ENCODE data around the gene SORBS2. TPM values are rescaled to one million over a fixed set of nuclear protein-coding genes. Genes with fewer than 3 reads are reported as not detected.

The SORBS2 gene
- total and polyA plus RNA-seq, 2 donors (not counting 3 experiments of a cell fraction or from before 2014, with no cell fraction given), result 69.8 to 82.5 TPM

DNA sequence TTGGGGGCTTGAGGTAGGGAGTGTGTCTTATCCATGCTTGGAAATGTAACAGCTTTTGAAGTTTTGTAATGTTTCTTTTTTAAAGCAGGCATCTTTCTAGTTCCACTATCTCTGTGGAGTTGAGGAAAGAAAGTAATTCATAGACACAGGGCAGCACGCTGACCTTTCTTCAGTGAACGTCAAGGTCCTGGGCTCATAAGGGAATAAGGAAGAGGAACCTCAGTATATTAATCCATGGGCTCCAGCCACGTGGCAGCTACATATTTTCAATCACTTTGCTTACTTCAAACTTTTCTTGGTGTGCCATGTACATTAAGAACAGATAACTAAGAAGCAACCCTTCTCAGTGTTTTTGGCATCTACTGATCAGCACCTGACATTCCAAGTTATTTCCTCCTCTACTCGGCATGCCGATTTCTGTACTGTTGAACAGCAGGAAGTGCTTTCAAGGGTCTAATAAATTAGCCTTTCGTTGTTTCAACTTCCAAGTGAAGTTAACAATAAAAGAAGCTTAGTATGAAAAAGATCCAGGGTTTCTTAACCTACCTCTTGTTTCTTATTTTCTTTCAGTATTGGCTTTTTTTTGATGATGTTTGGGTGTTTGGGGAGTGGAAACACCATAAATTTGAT, 88.2 kb downstream of the SORBS2 start:
- peaks cover 15% of the 10 kb centered on the region for H3K4me1 ChIP-seq (ENCODE audit: control insufficient read depth, extremely low read depth, insufficient read depth, low read length)
- H3K9ac ChIP-seq (replicated peaks; ENCODE audit: extremely low read depth, insufficient read depth, low read length), result no peak overlapping the region
- intact Hi-C loops (cut with micrococcal nuclease), result loop anchor here (2.0 kb wide), 1 partner anchor 51 kb away; no protein-coding TSS in a partner anchor
- H4K20me1 ChIP-seq (replicated peaks; ENCODE audit: control insufficient read depth, extremely low read depth, insufficient read depth, low read length), result no peaks in the 10 kb centered on the region
- H3K9me3 ChIP-seq (replicated peaks; ENCODE audit: control insufficient read depth, insufficient read depth, low read length), result no peaks in the 10 kb centered on the region
- no TSS peak for BruUV-seq (replicated peaks)
- dilution Hi-C loops (cut with MboI; ENCODE audit: extremely low pct_ligation_motif_present, low sequenced_read_pairs), result no loop called here
- H3K9me1 ChIP-seq (replicated peaks; ENCODE audit: control insufficient read depth, extremely low read depth, insufficient read depth, low read length), result no peaks in the 10 kb centered on the region
- TF ChIP-seq, protein P1, sequence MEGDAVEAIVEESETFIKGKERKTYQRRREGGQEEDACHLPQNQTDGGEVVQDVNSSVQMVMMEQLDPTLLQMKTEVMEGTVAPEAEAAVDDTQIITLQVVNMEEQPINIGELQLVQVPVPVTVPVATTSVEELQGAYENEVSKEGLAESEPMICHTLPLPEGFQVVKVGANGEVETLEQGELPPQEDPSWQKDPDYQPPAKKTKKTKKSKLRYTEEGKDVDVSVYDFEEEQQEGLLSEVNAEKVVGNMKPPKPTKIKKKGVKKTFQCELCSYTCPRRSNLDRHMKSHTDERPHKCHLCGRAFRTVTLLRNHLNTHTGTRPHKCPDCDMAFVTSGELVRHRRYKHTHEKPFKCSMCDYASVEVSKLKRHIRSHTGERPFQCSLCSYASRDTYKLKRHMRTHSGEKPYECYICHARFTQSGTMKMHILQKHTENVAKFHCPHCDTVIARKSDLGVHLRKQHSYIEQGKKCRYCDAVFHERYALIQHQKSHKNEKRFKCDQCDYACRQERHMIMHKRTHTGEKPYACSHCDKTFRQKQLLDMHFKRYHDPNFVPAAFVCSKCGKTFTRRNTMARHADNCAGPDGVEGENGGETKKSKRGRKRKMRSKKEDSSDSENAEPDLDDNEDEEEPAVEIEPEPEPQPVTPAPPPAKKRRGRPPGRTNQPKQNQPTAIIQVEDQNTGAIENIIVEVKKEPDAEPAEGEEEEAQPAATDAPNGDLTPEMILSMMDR (IDR thresholded peaks at IDR 0.05; ENCODE audit: extremely low read depth in 1 of 2, insufficient read depth in 1 of 2, low read depth in 1 of 2, low read length in 2 of 2), result no peak
- ChIA-PET POLR2A (no interaction called here), CTCF (interaction anchor here (1.1 to 1.3 kb wide), 2 partner anchors 14 to 298 kb away, joined by 3 to 4 read pairs; no protein-coding TSS in a partner anchor)
- DNase-seq (ENCODE audit: low read depth, low spot score) (peak; percentile 56), FAIRE-seq (no peak)
- H3K79me2 ChIP-seq (ENCODE audit: control insufficient read depth, insufficient read depth, low read length), result no peaks in the 10 kb centered on the region
- H3K36me3 ChIP-seq (ENCODE audit: control insufficient read depth in 2 of 2, extremely low read depth in 1 of 2, insufficient read depth in 2 of 2, low read length in 2 of 2), result no peaks in the 10 kb centered on the region
- H3K27me3 ChIP-seq (ENCODE audit: control insufficient read depth in 2 of 2, insufficient read depth in 2 of 2, low read length in 2 of 2), result no peaks in the 10 kb centered on the region
- H3K27ac ChIP-seq (ENCODE audit: insufficient read depth, low read depth, low read length), result no peak overlapping the region
- H3K4me3 ChIP-seq (replicated peaks in 1 of 3; ENCODE audit: insufficient read depth in 1 of 3, low read depth in 1 of 3, low read length in 3 of 3), result no peak overlapping the region
- peak overlapping the region; percentile 44 for H3K4me2 ChIP-seq (ENCODE audit: insufficient read depth, low read length)
- H2AFZ ChIP-seq (ENCODE audit: low read depth, low read length), result peak overlapping the region; percentile 78

DNA sequence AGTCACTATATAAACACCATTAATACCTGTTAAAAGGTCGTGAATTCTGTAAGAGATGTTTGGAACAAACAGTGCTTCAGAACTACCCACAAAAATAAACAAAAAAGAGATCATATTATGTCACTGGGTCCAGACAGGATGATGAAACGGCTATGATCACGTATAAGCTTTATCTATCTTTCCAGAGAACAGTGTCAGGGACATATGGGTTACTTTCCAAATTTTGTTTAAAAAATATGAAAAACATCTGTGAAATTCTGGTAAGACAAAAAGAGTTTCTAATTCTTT, 90.0 kb downstream of the SORBS2 start:
- H3K27ac ChIP-seq (ENCODE audit: insufficient read depth, low read depth, low read length), result no peak overlapping the region
- DNase-seq (ENCODE audit: low read depth, low spot score), result no peak

More for the DNA sequence above, 90.0 kb downstream of the SORBS2 start:
- no peaks in the 10 kb centered on the region for H3K9me3 ChIP-seq (replicated peaks; ENCODE audit: control insufficient read depth, insufficient read depth, low read length)
- POLR2A ChIA-PET, result no interaction called here
- H3K79me2 ChIP-seq (ENCODE audit: control insufficient read depth, insufficient read depth, low read length), result no peaks in the 10 kb centered on the region
- H3K9ac ChIP-seq (replicated peaks; ENCODE audit: extremely low read depth, insufficient read depth, low read length), result no peak overlapping the region
- H3K4me3 ChIP-seq (replicated peaks in 1 of 3; ENCODE audit: insufficient read depth in 1 of 3, low read depth in 1 of 3, low read length in 3 of 3), result no peak overlapping the region
- H3K4me2 ChIP-seq (ENCODE audit: insufficient read depth, low read length), result no peak overlapping the region
- no TSS peak for BruUV-seq (replicated peaks)
- intact Hi-C loops (cut with micrococcal nuclease) (loop anchor here (1.0 to 2.0 kb wide), 2 partner anchors 9 to 53 kb away; no protein-coding TSS in a partner anchor), dilution Hi-C loops (cut with MboI; ENCODE audit: extremely low pct_ligation_motif_present, low sequenced_read_pairs) (no loop called here)
- H4K20me1 ChIP-seq (replicated peaks; ENCODE audit: control insufficient read depth, extremely low read depth, insufficient read depth, low read length), result no peaks in the 10 kb centered on the region
- TF ChIP-seq POLR2A (IDR thresholded peaks at IDR 0.05; ENCODE audit: low read depth, low read length) (no peak), POLR2AphosphoS5 (IDR thresholded peaks at IDR 0.05; ENCODE audit: insufficient read depth, low read depth, low read length) (no peak), JUN (IDR thresholded peaks at IDR 0.05; ENCODE audit: borderline replicate concordance, insufficient read depth, insufficient read length, low read depth) (no peak), FOS (IDR thresholded peaks at IDR 0.05; ENCODE audit: borderline replicate concordance, insufficient read depth, low read length) (no peak), MYC (IDR thresholded peaks at IDR 0.05; ENCODE audit: low read depth, low read length) (no peak), EZH2 (IDR thresholded peaks at IDR 0.05; ENCODE audit: borderline replicate concordance, low read depth, low read length, severe bottlenecking) (no peak), GATA2 (IDR thresholded peaks at IDR 0.05; ENCODE audit: insufficient read depth, insufficient read length, low read depth, low read length) (no peak)
- TF ChIP-seq, protein P2, sequence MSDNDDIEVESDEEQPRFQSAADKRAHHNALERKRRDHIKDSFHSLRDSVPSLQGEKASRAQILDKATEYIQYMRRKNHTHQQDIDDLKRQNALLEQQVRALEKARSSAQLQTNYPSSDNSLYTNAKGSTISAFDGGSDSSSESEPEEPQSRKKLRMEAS (IDR thresholded peaks at IDR 0.05; ENCODE audit: insufficient read depth, insufficient read length), result no peak
- TF ChIP-seq, protein P1 (IDR thresholded peaks at IDR 0.05; ENCODE audit: extremely low read depth in 1 of 2, insufficient read depth in 1 of 2, low read depth in 1 of 2, low read length in 2 of 2), result no peak
- H3K36me3 ChIP-seq (ENCODE audit: control insufficient read depth in 2 of 2, extremely low read depth in 1 of 2, insufficient read depth in 2 of 2, low read length in 2 of 2), result no peaks in the 10 kb centered on the region
- no peaks in the 10 kb centered on the region for H3K27me3 ChIP-seq (ENCODE audit: control insufficient read depth in 2 of 2, insufficient read depth in 2 of 2, low read length in 2 of 2)
- FAIRE-seq, result no peak
- CTCF ChIA-PET, result interaction anchor here (1.0 to 1.7 kb wide), 4 partner anchors 9 to 82 kb away, joined by 3 to 6 read pairs (median 4); no protein-coding TSS in a partner anchor
- peaks cover 19% of the 10 kb centered on the region for H3K4me1 ChIP-seq (ENCODE audit: control insufficient read depth, extremely low read depth, insufficient read depth, low read length)
- no peak overlapping the region for H2AFZ ChIP-seq (ENCODE audit: low read depth, low read length)
- no peaks in the 10 kb centered on the region for H3K9me1 ChIP-seq (replicated peaks; ENCODE audit: control insufficient read depth, extremely low read depth, insufficient read depth, low read length)

All from endothelial cell of umbilical vein (primary cell).